Kidney (tissue), 14 donors: Measurements from ENCODE around the gene SFXN5. TPM values are rescaled to one million over a fixed set of nuclear protein-coding genes. Genes with fewer than 3 reads are reported as not detected.

ENCODE experiments used
- DNase-seq, 5 donors: peaks; one replicate each; pipeline ENCODE4 v3.0.0-alpha.2; 2013 to 2020
- FAIRE-seq: peaks from 2 replicates; lab custom pipeline; 2012; peaks lifted over from hg19 to GRCh38; lab: Jason Lieb, UNC
- H3K27ac ChIP-seq, 2 donors: one replicate each; pipeline ENCODE4 v1.7.0; 2013; ENCODE audit warnings: low read depth in 2 of 2, low read length in 2 of 2, inconsistent platforms in 1 of 2
- H3K27me3 ChIP-seq: one replicate; pipeline ENCODE4 v1.7.1; 2013; ENCODE audit warnings: low read length, inconsistent platforms; ENCODE audit not compliant: control insufficient read depth, insufficient read depth
- H3K36me3 ChIP-seq, 3 donors: one replicate each; pipeline versions ENCODE4 v1.7.0 to v1.7.1; 2013; ENCODE audit warnings: low read length in 3 of 3, control low read depth in 1 of 3, inconsistent platforms in 1 of 3; ENCODE audit not compliant: insufficient read depth in 3 of 3, control insufficient read depth in 2 of 3
- H3K4me1 ChIP-seq, 3 donors: one replicate each; pipeline versions ENCODE4 v1.7.0 to v1.7.1; 2013; ENCODE audit warnings: low read length in 3 of 3, inconsistent platforms in 1 of 3, low read depth in 1 of 3; ENCODE audit not compliant: control insufficient read depth in 2 of 3, insufficient read depth in 2 of 3
- H3K4me3 ChIP-seq, 3 donors: one replicate each; pipeline versions ENCODE4 v1.7.0 to v1.8.1; 2013; ENCODE audit warnings: low read length in 3 of 3, control low read depth in 1 of 3, inconsistent platforms in 1 of 3
- H3K9ac ChIP-seq, 3 donors: one replicate each; pipeline versions ENCODE4 v1.7.0 to v1.7.1; 2013; ENCODE audit warnings: low read length in 3 of 3, control low read depth in 1 of 3, inconsistent platforms in 1 of 3
- H3K9me3 ChIP-seq, 3 donors: one replicate each; pipeline versions ENCODE4 v1.7.0 to v1.7.1; 2013; ENCODE audit warnings: low read length in 3 of 3, control low read depth in 1 of 3, inconsistent platforms in 1 of 3; ENCODE audit not compliant: control insufficient read depth in 2 of 3, insufficient read depth in 1 of 3
- intact Hi-C: fragments of 100-400 bp; cut with DNase I; formaldehyde crosslinking; loops from one replicate; pipeline ENCODE4 v1.11.1; 2022
- polyA plus RNA-seq: library from polyadenylated mRNA; stranded (reverse); fragments of 350-450 nt; fragmentation: Illumina TruSeq; extraction: RNeasy Lipid Tissue Mini Kit (QIAGEN cat#74804); gene quantifications from one replicate; pipeline ENCODE4 v1.2.3, GENCODE V29; 2014; ENCODE audit warnings: low read depth, low replicate concordance; ENCODE audit not compliant: insufficient read depth
- total RNA-seq: library from RNA; stranded (reverse); fragmentation: NEBNext Ultra II Directional; extraction: Animal tissue kit (Norgen Biotek cat#: 25700); gene quantifications from one replicate; pipeline ENCODE4 v1.2.1, GENCODE V29; 2021
- TF ChIP-seq, protein P1 (sequence below): IDR thresholded peaks from 3 replicates; pipeline ENCODE4 v1.5.1; 2012; ENCODE audit warnings: mild to moderate bottlenecking, moderate library complexity, borderline replicate concordance; ENCODE audit not compliant: insufficient read depth; ENCODE audit errors: extremely low read depth
- donor health status: control.
- donor health status: control.
- donor health status: control.
- donor health status: control.
- donor health status: control.
- donor health status: DM: yes; HTN: yes; CAD: no.
- donor health status: Normal renal cell carcinoma (clear cell type).

Gene SFXN5
- total and polyA plus RNA-seq, 2 donors from 2014 or later = 21.4 to 35.9 TPM

DNA sequence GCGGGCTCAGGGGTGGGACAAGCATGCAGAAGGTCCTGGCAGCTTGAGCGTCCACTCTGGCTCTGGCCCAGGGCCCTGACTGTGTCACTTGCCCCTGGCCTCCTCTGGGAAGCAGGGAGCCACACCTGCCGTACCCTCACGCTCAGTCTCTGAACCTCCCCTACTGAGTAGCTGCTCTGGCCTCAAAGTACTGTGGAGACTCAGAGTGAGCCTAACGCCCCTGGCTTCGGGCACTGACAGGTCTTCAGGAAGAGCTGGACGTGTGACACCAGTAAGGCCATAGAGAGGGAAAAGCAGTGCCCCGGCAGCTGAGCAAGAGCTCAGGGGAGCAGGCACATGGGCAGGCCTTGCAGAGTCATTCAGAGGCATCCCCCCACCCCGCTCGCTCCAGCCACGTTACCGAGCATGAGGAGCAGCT lies 73.3 kb downstream of the SFXN5 start:
- intact Hi-C loops = loop anchor here (10.0 kb wide), 1 partner anchor 167 kb away; no protein-coding TSS in a partner anchor
- DNase-seq (no peak), FAIRE-seq (no peak)
- Histone ChIP-seq H3K27ac (no peak overlapping the region), H3K9ac (no peak overlapping the region), H3K4me3 (no peak overlapping the region), H3K4me1 (peaks cover 0 to 13% (median 10%) of the 10 kb centered on the region in 3 donors), H3K27me3 (no peaks in the 10 kb centered on the region), H3K9me3 (no peaks in the 10 kb centered on the region), H3K36me3 (peaks cover 0 to 4% (median 0%) of the 10 kb centered on the region in 3 donors)
- TF ChIP-seq, protein P1, sequence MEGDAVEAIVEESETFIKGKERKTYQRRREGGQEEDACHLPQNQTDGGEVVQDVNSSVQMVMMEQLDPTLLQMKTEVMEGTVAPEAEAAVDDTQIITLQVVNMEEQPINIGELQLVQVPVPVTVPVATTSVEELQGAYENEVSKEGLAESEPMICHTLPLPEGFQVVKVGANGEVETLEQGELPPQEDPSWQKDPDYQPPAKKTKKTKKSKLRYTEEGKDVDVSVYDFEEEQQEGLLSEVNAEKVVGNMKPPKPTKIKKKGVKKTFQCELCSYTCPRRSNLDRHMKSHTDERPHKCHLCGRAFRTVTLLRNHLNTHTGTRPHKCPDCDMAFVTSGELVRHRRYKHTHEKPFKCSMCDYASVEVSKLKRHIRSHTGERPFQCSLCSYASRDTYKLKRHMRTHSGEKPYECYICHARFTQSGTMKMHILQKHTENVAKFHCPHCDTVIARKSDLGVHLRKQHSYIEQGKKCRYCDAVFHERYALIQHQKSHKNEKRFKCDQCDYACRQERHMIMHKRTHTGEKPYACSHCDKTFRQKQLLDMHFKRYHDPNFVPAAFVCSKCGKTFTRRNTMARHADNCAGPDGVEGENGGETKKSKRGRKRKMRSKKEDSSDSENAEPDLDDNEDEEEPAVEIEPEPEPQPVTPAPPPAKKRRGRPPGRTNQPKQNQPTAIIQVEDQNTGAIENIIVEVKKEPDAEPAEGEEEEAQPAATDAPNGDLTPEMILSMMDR = no peak

DNA sequence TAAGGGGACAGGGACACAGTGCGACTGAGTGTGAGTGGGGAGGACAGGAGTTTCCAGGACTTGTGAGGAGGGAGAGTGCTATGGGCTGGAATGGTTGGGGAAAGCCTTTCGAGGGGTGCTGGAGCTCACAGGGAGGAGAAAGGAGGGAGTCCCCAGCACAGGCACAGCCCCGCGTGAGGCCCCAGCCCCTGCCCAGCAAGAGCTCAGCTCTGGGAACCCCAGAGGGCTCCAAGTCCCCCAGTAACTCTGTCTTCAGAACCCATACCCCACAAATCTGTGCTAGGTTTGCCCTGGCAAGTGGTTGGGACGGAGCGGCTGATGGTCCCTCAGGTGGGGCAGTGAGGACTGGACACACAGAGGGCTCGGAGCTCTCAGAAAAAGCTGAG lies 75.4 kb downstream of the SFXN5 start:
- no peak overlapping the region for H3K4me3 ChIP-seq
- FAIRE-seq (no peak), DNase-seq (peak in 1 of 5 donors; percentile 33)
- H3K4me1 ChIP-seq = peaks cover 0 to 11% (median 7%) of the 10 kb centered on the region in 3 donors
- H3K27ac ChIP-seq = no peak overlapping the region
- peaks cover 0 to 4% (median 0%) of the 10 kb centered on the region in 3 donors for H3K36me3 ChIP-seq
- H3K9me3 ChIP-seq = no peaks in the 10 kb centered on the region
- no peaks in the 10 kb centered on the region for H3K27me3 ChIP-seq
- intact Hi-C loops = loop anchor here (10.0 kb wide), 1 partner anchor 169 kb away; no protein-coding TSS in a partner anchor
- TF ChIP-seq, protein P1 = no peak
- H3K9ac ChIP-seq = no peak overlapping the region

DNA sequence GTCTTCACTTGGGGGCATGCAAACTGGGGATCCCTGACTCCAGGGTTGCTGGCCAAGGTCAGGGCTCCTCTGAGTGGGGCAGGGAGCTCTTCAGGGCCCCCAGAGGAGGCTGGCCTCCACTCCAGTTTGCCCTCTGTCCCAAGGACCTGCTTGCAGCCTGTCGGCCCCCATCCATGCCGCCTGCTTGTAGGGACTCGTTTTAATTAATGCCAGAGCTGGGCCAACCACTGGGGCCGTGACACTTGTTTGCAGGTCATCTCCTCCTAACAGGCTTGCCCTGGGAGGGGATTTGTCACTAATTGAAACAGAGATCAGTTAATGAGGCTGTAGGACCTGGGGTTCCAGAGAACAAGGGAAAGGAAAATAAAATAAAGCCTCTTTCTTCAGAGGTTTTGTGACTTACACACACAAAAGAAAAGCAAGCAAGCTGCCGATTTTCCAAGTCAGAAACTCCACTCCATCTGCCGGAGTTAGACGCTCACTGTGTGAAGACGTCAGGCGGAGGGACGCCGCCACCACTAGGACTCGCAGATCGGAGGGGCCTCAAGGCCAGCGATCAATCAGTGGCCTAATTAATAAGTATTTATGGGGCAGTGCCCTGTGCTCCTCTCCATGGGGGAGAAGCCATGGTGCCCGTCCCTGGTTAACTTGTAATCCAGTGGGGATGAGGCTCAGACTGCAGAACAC lies 75.9 kb downstream of the SFXN5 start:
- no peak overlapping the region for H3K4me3 ChIP-seq
- no peak overlapping the region for H3K9ac ChIP-seq
- no peak for FAIRE-seq
- peaks cover 0 to 10% (median 6%) of the 10 kb centered on the region in 3 donors for H3K4me1 ChIP-seq
- TF ChIP-seq, protein P1 = no peak
- H3K36me3 ChIP-seq = peaks cover 0 to 4% (median 0%) of the 10 kb centered on the region in 3 donors
- intact Hi-C loops = loop anchor here (10.0 kb wide), 1 partner anchor 169 kb away; no protein-coding TSS in a partner anchor
- H3K27me3 ChIP-seq = no peaks in the 10 kb centered on the region
- DNase-seq = peak in 1 of 5 donors; percentile 32
- H3K9me3 ChIP-seq = no peaks in the 10 kb centered on the region
- H3K27ac ChIP-seq = no peak overlapping the region
